DMS 273 (cell line): ENCODE measurements around the gene LZTFL1.
A peak's percentile ranks its signal among the peaks of the same experiment; 100 is the strongest.
"Not testable (repeated sequence)": the region's sequence is repeated elsewhere in the genome, so short reads cannot be mapped to it uniquely, and the experiment has no call there.

Source experiments
- DNase-seq: peaks from one replicate; lab custom pipeline; 2025; ENCODE audit not compliant: unreplicated experiment; lab: John Stamatoyannopoulos, UW

The LZTFL1 gene

GRCh38 chr3:45865563-45865962, 23.6 kb upstream of the LZTFL1 start:
- no peak for DNase-seq

- DNase-seq, result no peak
Observed at GRCh38 chr3:45864760-45865519, 23.0 kb upstream of the LZTFL1 start.

- no peak for DNase-seq
Observed at GRCh38 chr3:45861043-45861719, 19.3 kb upstream of the LZTFL1 start.

GRCh38 chr3:45860481-45860880, 18.6 kb upstream of the LZTFL1 start:
- DNase-seq, result no peak

DNA sequence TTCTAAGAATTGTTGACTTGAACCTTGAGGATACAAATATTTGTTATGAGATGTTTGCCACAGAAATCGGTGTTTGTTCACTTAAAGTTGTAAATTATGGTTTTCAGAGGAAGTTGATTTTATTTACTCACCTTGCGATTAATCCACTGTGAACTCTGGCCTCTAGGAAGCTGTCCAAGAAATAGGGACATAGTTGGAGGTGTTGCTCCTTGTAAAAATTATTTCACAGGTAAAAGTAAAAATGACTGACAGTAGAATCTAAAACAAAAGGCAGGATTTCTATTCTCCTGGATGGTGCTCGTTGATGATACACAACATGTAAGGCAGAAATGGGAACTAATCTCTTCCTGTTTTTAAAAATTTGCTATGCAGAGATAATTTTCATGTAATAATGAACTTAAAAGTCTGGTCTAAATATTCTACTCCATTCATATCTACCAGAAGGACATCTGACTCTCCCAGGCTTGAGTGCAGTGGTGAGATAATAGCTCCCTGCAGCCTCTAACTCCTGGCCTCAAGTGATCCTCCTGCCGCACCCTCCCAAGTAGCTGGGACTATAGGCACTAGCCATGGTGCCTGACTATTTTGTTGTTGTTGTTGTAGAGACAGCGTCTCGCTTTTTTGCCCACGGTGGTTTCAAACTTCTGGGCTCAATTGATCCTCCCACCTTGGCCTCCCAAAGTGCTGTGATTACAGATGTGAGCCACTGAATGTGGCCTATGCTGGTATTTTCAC, 17.1 kb upstream of the LZTFL1 start:
- no peak for DNase-seq

DNA sequence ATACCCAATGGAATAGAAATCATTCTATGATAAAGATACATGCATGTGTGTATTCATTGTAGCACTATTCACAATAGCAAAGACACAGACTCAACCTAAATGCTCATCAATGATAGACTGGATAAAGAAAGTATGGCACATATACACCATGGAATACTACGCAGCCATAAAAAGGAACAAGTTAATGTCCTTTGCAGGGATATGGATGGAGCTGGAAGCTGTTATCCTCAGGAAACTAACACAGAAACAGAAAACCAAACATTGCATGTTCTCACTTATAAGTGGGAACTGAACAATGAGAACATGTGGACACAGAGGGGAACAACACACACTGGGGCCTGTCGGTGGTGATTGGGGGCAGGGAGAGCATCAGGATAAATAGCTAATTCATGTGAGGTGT, 15.1 kb upstream of the LZTFL1 start:
- DNase-seq, result not testable (repeated sequence)

- DNase-seq, result not testable (repeated sequence)
Observed at GRCh38 chr3:45856323-45856722, 14.4 kb upstream of the LZTFL1 start.

- DNase-seq, result no peak
Observed at GRCh38 chr3:45852828-45853227, 10.9 kb upstream of the LZTFL1 start.

DNA sequence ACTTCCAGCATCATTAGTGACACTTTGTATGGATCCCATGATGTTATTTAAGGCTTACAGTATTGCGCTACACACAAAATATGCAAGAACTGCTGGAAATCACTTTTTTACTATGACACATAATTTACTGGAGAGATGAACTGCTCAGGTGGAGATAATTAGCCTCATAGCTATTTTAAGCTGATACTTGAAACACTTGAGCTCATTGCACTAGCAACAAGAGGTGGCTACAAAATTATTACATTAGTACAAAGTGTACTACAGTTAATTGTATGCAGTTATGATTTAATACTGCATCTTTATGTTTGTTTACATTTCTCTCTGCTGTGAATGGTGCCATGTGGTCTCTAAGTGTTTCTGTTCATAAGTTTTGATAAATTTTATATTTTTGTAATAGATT, 6.5 kb upstream of the LZTFL1 start:
- DNase-seq, result no peak

DNA sequence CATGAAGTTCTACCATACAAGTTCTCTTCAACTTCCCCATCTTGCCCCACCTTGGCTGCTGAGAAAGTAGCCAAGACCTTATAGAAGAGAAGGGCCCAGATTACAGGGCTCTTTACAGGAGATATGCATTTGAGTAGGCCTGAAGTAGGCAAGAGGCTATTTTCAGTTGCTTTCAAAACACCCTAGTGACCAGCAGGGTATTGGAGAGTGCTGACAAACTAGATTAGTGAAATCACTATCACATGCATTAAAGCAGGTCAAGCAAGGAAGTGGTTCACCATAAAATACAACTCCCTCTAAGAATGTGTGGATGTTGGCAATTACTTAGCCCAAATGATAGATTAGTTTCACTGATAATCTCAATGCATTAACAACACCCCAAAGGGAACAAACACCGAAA, 2.7 kb upstream of the LZTFL1 start:
- no peak for DNase-seq

DNA sequence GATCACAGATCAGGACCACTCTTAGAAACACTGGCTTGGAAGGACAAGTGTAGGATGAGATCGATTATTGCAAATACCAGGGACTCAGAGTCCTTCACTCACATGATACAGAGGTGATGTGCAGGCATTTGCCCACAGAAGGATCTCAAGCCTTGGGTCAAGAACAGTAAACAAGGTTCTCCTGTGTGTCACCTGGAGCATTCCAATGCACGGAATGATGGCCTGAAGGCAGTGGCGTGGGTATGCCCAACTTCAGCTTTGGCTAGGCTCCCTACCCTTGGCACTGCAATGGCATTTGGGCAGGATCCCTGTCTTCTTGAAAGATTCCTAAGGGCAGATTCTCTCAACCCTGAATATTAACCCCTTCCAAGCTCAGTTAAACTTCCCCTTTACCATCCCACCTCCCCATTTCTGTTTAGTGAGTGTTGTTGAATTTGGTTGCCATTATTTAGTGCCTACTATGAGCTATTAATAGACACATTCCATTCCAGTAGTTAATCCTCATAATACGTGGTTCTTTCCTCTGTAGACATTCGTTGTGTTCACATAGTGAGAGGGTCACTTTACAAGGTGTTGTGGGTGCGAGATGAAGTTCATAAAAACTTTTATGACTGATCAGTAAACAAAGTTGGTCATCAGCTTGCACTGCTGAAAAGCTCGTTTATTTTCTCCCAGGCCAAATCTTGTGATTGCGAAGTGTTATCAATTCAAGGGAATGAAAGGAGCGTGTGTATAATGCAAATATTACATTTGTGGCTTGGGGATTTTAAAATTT, 1.1 kb upstream of the LZTFL1 start:
- DNase-seq, result no peak

DNA sequence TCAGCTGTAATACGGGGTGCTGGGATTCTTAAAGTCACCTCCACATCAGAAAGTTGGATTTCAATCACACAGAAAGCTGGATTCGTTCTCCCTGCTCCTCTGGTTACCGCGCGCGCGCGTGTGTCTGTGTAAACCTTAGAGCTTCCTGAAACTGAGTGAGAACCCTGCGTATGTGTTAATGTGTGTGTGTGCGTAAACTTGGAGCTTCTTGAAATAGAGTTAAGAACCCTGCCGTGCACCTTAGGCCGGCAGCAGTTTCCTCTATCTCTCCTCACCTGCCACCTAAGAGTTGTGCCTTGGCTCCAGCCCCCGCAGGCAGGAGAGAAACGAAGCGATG, 531 bp downstream of the LZTFL1 start:
- peak; percentile 45 for DNase-seq

- no peak for DNase-seq
Observed at GRCh38 chr3:45838466-45838865, 3.5 kb downstream of the LZTFL1 start.

- peak; percentile 25 for DNase-seq
Observed at GRCh38 chr3:45832699-45833098, 9.2 kb downstream of the LZTFL1 start.

DNA sequence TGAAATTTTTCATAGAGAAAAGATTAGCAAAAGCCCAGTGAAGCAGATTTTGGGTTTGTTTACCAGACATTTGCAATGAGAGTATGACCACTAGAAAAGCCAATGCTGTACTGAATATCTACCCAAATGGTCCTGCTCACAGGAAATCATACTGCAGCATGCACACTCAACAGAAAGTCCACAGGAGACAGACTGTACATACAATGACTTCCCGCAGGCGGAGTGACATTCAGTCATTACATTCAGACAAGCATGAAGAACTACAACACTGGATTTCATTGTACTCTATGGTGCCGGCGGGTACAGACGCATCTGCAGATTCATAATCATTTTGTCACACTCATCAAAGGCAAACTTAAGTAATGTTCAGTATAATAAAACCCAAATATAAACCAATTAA, 11.8 kb downstream of the LZTFL1 start:
- DNase-seq, result no peak

- no peak for DNase-seq
Observed at GRCh38 chr3:45826908-45827307, 15.0 kb downstream of the LZTFL1 start.

GRCh38 chr3:45826321-45826720, 15.6 kb downstream of the LZTFL1 start:
- no peak for DNase-seq

GRCh38 chr3:45821127-45821526, 20.8 kb downstream of the LZTFL1 start:
- no peak for DNase-seq

GRCh38 chr3:45819543-45819942, 22.4 kb downstream of the LZTFL1 start:
- no peak for DNase-seq

DNA sequence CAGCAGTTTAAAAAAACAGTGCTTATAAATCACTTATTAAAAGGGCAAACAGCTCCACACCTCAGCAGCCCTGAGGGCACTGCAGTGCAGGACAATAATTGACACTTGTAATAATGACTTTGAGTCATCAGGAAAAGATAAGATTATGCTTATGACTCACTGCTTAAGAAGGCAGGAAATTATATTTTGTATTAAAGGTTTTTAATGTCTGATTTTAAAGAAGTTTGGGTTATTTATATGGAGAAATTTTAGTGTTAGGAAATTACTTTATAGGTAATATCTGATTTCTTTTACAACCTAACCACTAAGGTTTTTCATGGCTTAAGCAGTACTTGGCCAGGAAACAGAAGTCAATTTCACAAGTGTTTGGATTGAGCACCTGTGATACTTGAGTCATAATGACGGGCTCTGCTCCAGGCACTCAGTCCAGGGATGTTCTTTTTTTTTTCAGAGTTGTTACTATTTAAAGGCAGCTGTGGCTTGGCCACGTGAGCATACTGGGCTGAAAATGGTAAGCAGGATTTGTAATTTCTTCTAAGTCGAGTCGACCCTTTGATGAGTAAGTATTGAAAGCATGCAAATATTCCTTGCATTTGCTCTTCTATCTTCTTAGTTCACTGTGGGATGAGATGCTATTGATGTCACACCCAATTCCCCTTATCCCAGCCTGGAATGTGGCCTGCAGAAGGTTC, 23.9 kb downstream of the LZTFL1 start:
- DNase-seq, result peak; percentile 8

DNA sequence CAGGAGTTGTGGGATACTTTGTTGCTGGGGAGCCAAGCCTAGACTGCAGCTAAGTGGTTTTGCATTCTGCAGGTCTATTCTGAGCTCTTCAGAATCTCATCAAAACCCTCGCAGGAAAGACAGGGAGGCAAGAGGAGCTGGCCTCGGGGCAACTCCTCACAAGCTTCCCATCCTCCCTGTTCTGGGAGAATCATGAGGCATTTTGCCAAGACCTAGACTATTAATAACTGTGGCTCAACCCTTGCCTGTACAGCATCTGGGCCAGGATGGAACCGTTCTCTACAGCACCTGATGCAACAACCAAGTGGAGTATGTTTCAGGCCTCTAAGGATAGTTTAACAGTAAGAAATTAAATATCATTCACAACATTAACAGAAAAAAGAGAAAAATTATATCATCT, 25.4 kb downstream of the LZTFL1 start:
- DNase-seq, result peak; percentile 12
